GM12878 (cell line): ENCODE measurements around the gene SLC25A47. TPM values are rescaled to one million over a fixed set of nuclear protein-coding genes. Genes with fewer than 3 reads are reported as not detected.

Experiments
- ATAC-seq: fragments of 200-7000 bp; cut with Tn5 transposase; 3 replicates; pipeline ENCODE4 v1.9.1; 2020; ENCODE audit warnings: mild to moderate bottlenecking, moderate library complexity
- BruUV-seq: library from RNA; stranded (reverse); fragments of 400-500 nt; replicated peaks from 2 replicates; lab custom pipeline; 2021; lab: Mats Ljungman, UMichigan
- CTCF ChIA-PET: fragments of 300-600 bp; sonication (Branson Sonifier 250); formaldehyde crosslinking; extraction: SDS; loops from one replicate; lab custom pipeline; 2021; ENCODE audit warnings: inconsistent platforms; lab: Yijun Ruan, JAX
- POLR2A ChIA-PET: fragments of 350-600 bp; formaldehyde crosslinking; extraction: SDS; loops from one replicate; lab custom pipeline; 2021; ENCODE audit warnings: inconsistent platforms; lab: Charles Lee
- RAD21 ChIA-PET: fragments of 300-600 bp; sonication (Branson Sonifier 250); formaldehyde crosslinking; loops from one replicate; lab custom pipeline; 2023; ENCODE audit warnings: antibody characterized with exemption; ENCODE audit not compliant: unreplicated experiment; lab: Charles Lee
- SMC1A ChIA-PET: fragments of 300-600 bp; sonication (Branson Sonifier 250); formaldehyde crosslinking; loops from one replicate; lab custom pipeline; 2023; ENCODE audit not compliant: unreplicated experiment, uncharacterized antibody; lab: Charles Lee
- DNase-seq: peaks from one replicate; pipeline ENCODE4 v3.0.0-alpha.2; 2011; ENCODE audit warnings: low read depth, low spot score
- FAIRE-seq: peaks from 3 replicates; lab custom pipeline; 2011; peaks lifted over from hg19 to GRCh38; lab: Jason Lieb, UNC
- H2AFZ ChIP-seq: 2 replicates; pipeline ENCODE4 v1.6.0; 2011; ENCODE audit warnings: low read depth, low read length, control low read depth; ENCODE audit not compliant: control insufficient read depth
- H3K27ac ChIP-seq: 2 replicates; pipeline ENCODE4 v1.5.1; 2011; ENCODE audit warnings: control low read depth; ENCODE audit not compliant: control insufficient read depth, insufficient read depth
- H3K27me3 ChIP-seq, 2 experiments: replicated peaks in 1 of 2; 2 replicates each; pipeline versions ENCODE4 v1.6.0 to v1.6.1; 2011; ENCODE audit warnings: low read length in 1 of 2; ENCODE audit not compliant: control insufficient read depth in 2 of 2, insufficient read depth in 2 of 2
- H3K36me3 ChIP-seq, 2 experiments: 2 replicates each; pipeline ENCODE4 v1.5.1; 2011; ENCODE audit warnings: low read length in 1 of 2; ENCODE audit not compliant: control insufficient read depth in 2 of 2, insufficient read depth in 2 of 2
- H3K4me1 ChIP-seq: 2 replicates; pipeline ENCODE4 v1.6.1; 2011; ENCODE audit warnings: mild to moderate bottlenecking, low read length, moderate library complexity, mixed read lengths; ENCODE audit not compliant: control insufficient read depth, insufficient read depth
- H3K4me2 ChIP-seq: 2 replicates; pipeline ENCODE4 v1.6.0; 2011; ENCODE audit warnings: control low read depth; ENCODE audit not compliant: control insufficient read depth, insufficient read depth
- H3K4me3 ChIP-seq: fragments of 200-600 bp; sonication (generic); 2 replicates; pipeline ENCODE4 v1.5.1; 2016
- H3K79me2 ChIP-seq: 2 replicates; pipeline ENCODE4 v1.6.0; 2011; ENCODE audit warnings: low read length; ENCODE audit not compliant: control insufficient read depth, insufficient read depth
- H3K9ac ChIP-seq: 2 replicates; pipeline ENCODE4 v1.8.0; 2011; ENCODE audit warnings: low read length, control low read depth, mixed read lengths; ENCODE audit not compliant: control insufficient read depth, insufficient read depth
- H3K9me3 ChIP-seq: replicated peaks from 3 replicates; pipeline ENCODE4 v1.5.1; 2011; ENCODE audit warnings: mild to moderate bottlenecking, low read length; ENCODE audit not compliant: control insufficient read depth, insufficient read depth
- H4K20me1 ChIP-seq: 2 replicates; pipeline ENCODE4 v1.6.0; 2011; ENCODE audit not compliant: control insufficient read depth, insufficient read depth
- POLR2A ChIP-seq: IDR thresholded peaks from 2 replicates; pipeline ENCODE4 v1.6.1; 2011; ENCODE audit warnings: low read depth, mild to moderate bottlenecking, low read length
- PRDM15 ChIP-seq: fragments of 450-650 bp; formaldehyde crosslinking; IDR thresholded peaks from 2 replicates; pipeline ENCODE4 v1.4.0; 2020; ENCODE audit warnings: mild to moderate bottlenecking, moderate library complexity
- WGBS: methylation state at CpG from one replicate; pipeline ENCODE4 v1.1.6; 2016; ENCODE audit warnings: low lambda C conversion rate; ENCODE audit not compliant: insufficient replicate concordance, insufficient coverage; ENCODE audit errors: missing lambda C conversion rate; 5-methylcytosine and 5-hydroxymethylcytosine counted together
- in situ Hi-C: fragments of 300-500 bp; cut with MboI; formaldehyde crosslinking; loops from 9 replicates; pipeline ENCODE4 v1.14.3; 2018; ENCODE audit warnings: mixed read lengths
- intact Hi-C: fragments of 100-400 bp; cut with micrococcal nuclease; formaldehyde crosslinking; loops from one replicate; pipeline ENCODE4 v1.14.2; 2022; ENCODE audit not compliant: unreplicated experiment
- polyA plus RNA-seq, 11 experiments: library from polyadenylated mRNA; depleted of rRNA in 4 of 11; unstranded in 6 of 11; stranded (reverse) in 5 of 11; fragments of >200 nt; fragmentation: Nextera tagmentation in 4 of 11; fragmentation: Illumina TruSeq in 1 of 11; extraction: Ambion mirVana in 4 of 11; extraction: Trizol in 1 of 11; gene quantifications; 1 replicate in 1 of 11; 2 replicates in 10 of 11; pipeline versions ENCODE4 v1.2.1 to v1.2.3, GENCODE V29; 2011 to 2016; ENCODE audit warnings: inconsistent platforms in 2 of 11, missing spikeins in 2 of 11, low read depth in 1 of 11
- total RNA-seq, 4 experiments: library from RNA; depleted of rRNA in 3 of 4; stranded (reverse); fragments of >200 nt in 3 of 4; fragmentation: Illumina TruSeq in 1 of 4; extraction: Trizol in 1 of 4; gene quantifications; 2 replicates each; pipeline versions ENCODE4 v1.2.1 to v1.2.3, GENCODE V29; 2013 to 2021

The SLC25A47 gene
- total and polyA plus RNA-seq, 10 of the 15 experiments (the other 5 are each of a cell fraction or from before 2014, with no cell fraction given), result 0.14 TPM; not detected in 9

- H3K4me1 ChIP-seq, result peaks cover 14% of the 10 kb centered on the region
- DNase-seq, result no peak
- ChIA-PET RAD21 (no interaction called here), SMC1A (no interaction called here), POLR2A (no interaction called here), CTCF (no interaction called here)
- in situ Hi-C loops (no loop called here), intact Hi-C loops (no loop called here)
- ATAC-seq, result no peak
- no peak overlapping the region for H3K9ac ChIP-seq
- TF ChIP-seq PRDM15 (CRISPR knock-in tag) (no peak), POLR2A (peak; percentile 43; the same call in 1 of the 2 replicates)
- no peaks in the 10 kb centered on the region for H4K20me1 ChIP-seq
- H3K27ac ChIP-seq, result no peak overlapping the region
- H3K36me3 ChIP-seq, result peaks cover 33 to 41% of the 10 kb centered on the region in 2 experiments
- no peak overlapping the region for H2AFZ ChIP-seq
- no peak overlapping the region for H3K4me2 ChIP-seq
- H3K9me3 ChIP-seq, result no peaks in the 10 kb centered on the region
- no peaks in the 10 kb centered on the region for H3K79me2 ChIP-seq
- no peak overlapping the region for H3K4me3 ChIP-seq
- H3K27me3 ChIP-seq, result no peaks in the 10 kb centered on the region
- BruUV-seq, result no TSS peak
- FAIRE-seq, result no peak
- 98% methylated on average over 17 of the region's 17 CpGs for WGBS
These were observed 22.6 kb downstream of the SLC25A47 start for GRCh38 chr14:100345711-100346110.
